ENCODE results near the gene KLF4.
A peak's percentile ranks its signal among the peaks of the same experiment; 100 is the strongest.

KLF4 gene

GRCh38 chr9:107487521-107488374, 1.8 kb downstream of the KLF4 start:
- no peak for DNase-seq

GRCh38 chr9:107486674-107487520, 2.7 kb downstream of the KLF4 start:
- DNase-seq = no peak

GRCh38 chr9:107485458-107486043, 4.0 kb downstream of the KLF4 start:
- DNase-seq = no peak

- peak; percentile 45 for DNase-seq
Measured at GRCh38 chr9:107484117-107484723, 5.3 kb downstream of the KLF4 start.

GRCh38 chr9:107483666-107484065, 5.9 kb downstream of the KLF4 start:
- no peak for DNase-seq

GRCh38 chr9:107481035-107481434, 8.5 kb downstream of the KLF4 start:
- no peak for DNase-seq

- DNase-seq = no peak
Measured at GRCh38 chr9:107480386-107480789, 9.2 kb downstream of the KLF4 start.

- no peak for DNase-seq
Measured at GRCh38 chr9:107478805-107479204, 10.8 kb downstream of the KLF4 start.

- DNase-seq = no peak
Measured at GRCh38 chr9:107474124-107474523, 15.4 kb downstream of the KLF4 start.

GRCh38 chr9:107472581-107473340, 16.8 kb downstream of the KLF4 start:
- DNase-seq = no peak

GRCh38 chr9:107471552-107471951, 18.0 kb downstream of the KLF4 start:
- DNase-seq = no peak

- no peak for DNase-seq
Measured at GRCh38 chr9:107467416-107467815, 22.2 kb downstream of the KLF4 start.

- DNase-seq = no peak
Measured at GRCh38 chr9:107466826-107467225, 22.7 kb downstream of the KLF4 start.

GRCh38 chr9:107465467-107466451, 23.8 kb downstream of the KLF4 start:
- DNase-seq = no peak

- no peak for DNase-seq
Measured at GRCh38 chr9:107464516-107464915, 25.1 kb downstream of the KLF4 start.

GRCh38 chr9:107462691-107463090, 26.9 kb downstream of the KLF4 start:
- no peak for DNase-seq

- DNase-seq = no peak
Measured at GRCh38 chr9:107460153-107461023, 29.2 kb downstream of the KLF4 start.

- no peak for DNase-seq
Measured at GRCh38 chr9:107455425-107456135, 34.0 kb downstream of the KLF4 start.

GRCh38 chr9:107453479-107453878, 36.1 kb downstream of the KLF4 start:
- DNase-seq = no peak
